ENCODE results near the gene CTXND1.

DNA sequence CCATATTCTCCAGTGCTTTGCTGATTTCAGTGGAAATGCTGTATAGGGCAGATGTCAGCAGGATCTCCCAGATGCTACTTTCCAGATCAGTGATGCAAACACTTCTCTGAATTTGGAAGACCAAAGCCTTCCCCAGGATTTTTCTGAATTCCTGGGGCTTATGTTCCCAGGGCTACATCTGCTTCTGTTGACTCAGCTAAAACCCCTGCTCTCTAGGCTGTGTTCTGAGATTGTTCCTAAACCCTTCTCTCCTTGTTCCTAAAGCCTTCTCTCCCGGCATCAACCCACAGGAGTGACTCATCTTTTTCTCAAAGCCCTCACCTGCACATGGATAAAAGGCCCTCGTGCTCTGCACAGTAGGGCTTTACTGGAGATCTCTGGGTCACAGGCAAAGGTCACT lies 63.8 kb downstream of the CTXND1 start:
- TF ChIP-seq, protein P1, sequence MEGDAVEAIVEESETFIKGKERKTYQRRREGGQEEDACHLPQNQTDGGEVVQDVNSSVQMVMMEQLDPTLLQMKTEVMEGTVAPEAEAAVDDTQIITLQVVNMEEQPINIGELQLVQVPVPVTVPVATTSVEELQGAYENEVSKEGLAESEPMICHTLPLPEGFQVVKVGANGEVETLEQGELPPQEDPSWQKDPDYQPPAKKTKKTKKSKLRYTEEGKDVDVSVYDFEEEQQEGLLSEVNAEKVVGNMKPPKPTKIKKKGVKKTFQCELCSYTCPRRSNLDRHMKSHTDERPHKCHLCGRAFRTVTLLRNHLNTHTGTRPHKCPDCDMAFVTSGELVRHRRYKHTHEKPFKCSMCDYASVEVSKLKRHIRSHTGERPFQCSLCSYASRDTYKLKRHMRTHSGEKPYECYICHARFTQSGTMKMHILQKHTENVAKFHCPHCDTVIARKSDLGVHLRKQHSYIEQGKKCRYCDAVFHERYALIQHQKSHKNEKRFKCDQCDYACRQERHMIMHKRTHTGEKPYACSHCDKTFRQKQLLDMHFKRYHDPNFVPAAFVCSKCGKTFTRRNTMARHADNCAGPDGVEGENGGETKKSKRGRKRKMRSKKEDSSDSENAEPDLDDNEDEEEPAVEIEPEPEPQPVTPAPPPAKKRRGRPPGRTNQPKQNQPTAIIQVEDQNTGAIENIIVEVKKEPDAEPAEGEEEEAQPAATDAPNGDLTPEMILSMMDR (IDR thresholded peaks at IDR 0.05; ENCODE audit: low read depth, low read length), result no peak
- no peak for TF ChIP-seq EZH2phosphoT487 (IDR thresholded peaks at IDR 0.05; ENCODE audit: low read depth)
